K562 (cell line): Measurements from ENCODE around the gene GNB5. TPM values are rescaled to one million over a fixed set of nuclear protein-coding genes. Genes with fewer than 3 reads are reported as not detected.

Experiments
- FOS ChIP-seq: IDR thresholded peaks from 3 replicates; pipeline ENCODE4 v1.6.1; 2011; ENCODE audit not compliant: insufficient read length; ENCODE audit errors: extremely low read depth
- HNRNPUL1 ChIP-seq: fragments of 200-400 bp; formaldehyde crosslinking; IDR thresholded peaks from 2 replicates; pipeline ENCODE4 v1.6.1; 2017; ENCODE audit warnings: low read length
- JUND ChIP-seq, 2 experiments: IDR thresholded peaks; 2 replicates in 1 of 2; 3 replicates in 1 of 2; pipeline ENCODE4 v1.6.1; 2011; ENCODE audit warnings: borderline replicate concordance in 2 of 2, low read depth in 2 of 2, low read length in 2 of 2, improper control_type of control experiment in 1 of 2, missing biosample characterization in 1 of 2, missing genetic modification characterization in 1 of 2, missing genetic modification reagents in 1 of 2
- polyA plus RNA-seq, 8 experiments: library from polyadenylated mRNA; depleted of rRNA in 4 of 8; stranded (reverse) in 5 of 8; unstranded in 3 of 8; fragments of >200 nt; fragmentation: Nextera tagmentation in 2 of 8; fragmentation: Illumina TruSeq in 1 of 8; extraction: Ambion mirVana in 2 of 8; extraction: Trizol in 1 of 8; gene quantifications; 2 replicates each; pipeline versions ENCODE4 v1.2.1 to v1.2.3, GENCODE V29; 2011 to 2014; ENCODE audit warnings: inconsistent platforms in 1 of 8, missing spikeins in 1 of 8
- total RNA-seq, 7 experiments: library from RNA; depleted of rRNA in 6 of 7; stranded (reverse); fragments of >200 nt in 6 of 7; fragmentation: Illumina TruSeq in 2 of 7; extraction: Trizol in 2 of 7; gene quantifications; 2 replicates each; pipeline versions ENCODE4 v1.2.1 to v1.2.3, GENCODE V29; 2011 to 2021; ENCODE audit warnings: low replicate concordance in 1 of 7
- TF ChIP-seq, protein P1 (sequence below): sonication (generic); formaldehyde crosslinking; IDR thresholded peaks from 2 replicates; pipeline ENCODE4 v1.8.1; 2023; ENCODE audit warnings: missing genetic modification reagents, mild to moderate bottlenecking, borderline replicate concordance
- TF ChIP-seq, protein P2 (sequence below), 2 experiments: IDR thresholded peaks; 2 replicates each; pipeline ENCODE4 v1.6.1; 2012; ENCODE audit warnings: improper control_type of control experiment in 2 of 2, low read depth in 2 of 2, low read length in 2 of 2, borderline replicate concordance in 1 of 2

Gene GNB5
- total and polyA plus RNA-seq, 9 of the 15 experiments (the other 6 are each of a cell fraction or from before 2014, with no cell fraction given), result 0.11 to 2.1 (median 0.77) TPM

DNA sequence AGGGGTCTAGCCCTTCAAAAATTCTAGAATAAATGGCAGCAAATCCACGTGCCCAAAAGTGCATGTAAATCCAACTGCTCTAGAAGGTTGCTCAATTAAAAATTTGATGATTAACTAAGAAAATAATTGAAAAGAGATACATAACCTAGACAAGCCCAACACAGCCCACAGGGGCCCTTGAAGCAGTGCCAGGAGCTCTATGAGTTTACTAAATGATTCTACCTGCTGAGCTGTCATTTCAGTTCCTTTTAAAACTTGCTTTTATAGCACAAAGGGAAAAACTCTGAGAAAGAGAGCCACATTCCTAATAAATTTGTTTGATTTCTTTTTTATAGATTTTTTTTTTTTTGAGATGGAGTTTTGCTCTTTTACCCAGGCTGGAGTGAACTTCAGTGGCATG lies 38.9 kb upstream of the GNB5 start (continued):
- TF ChIP-seq, protein P1, sequence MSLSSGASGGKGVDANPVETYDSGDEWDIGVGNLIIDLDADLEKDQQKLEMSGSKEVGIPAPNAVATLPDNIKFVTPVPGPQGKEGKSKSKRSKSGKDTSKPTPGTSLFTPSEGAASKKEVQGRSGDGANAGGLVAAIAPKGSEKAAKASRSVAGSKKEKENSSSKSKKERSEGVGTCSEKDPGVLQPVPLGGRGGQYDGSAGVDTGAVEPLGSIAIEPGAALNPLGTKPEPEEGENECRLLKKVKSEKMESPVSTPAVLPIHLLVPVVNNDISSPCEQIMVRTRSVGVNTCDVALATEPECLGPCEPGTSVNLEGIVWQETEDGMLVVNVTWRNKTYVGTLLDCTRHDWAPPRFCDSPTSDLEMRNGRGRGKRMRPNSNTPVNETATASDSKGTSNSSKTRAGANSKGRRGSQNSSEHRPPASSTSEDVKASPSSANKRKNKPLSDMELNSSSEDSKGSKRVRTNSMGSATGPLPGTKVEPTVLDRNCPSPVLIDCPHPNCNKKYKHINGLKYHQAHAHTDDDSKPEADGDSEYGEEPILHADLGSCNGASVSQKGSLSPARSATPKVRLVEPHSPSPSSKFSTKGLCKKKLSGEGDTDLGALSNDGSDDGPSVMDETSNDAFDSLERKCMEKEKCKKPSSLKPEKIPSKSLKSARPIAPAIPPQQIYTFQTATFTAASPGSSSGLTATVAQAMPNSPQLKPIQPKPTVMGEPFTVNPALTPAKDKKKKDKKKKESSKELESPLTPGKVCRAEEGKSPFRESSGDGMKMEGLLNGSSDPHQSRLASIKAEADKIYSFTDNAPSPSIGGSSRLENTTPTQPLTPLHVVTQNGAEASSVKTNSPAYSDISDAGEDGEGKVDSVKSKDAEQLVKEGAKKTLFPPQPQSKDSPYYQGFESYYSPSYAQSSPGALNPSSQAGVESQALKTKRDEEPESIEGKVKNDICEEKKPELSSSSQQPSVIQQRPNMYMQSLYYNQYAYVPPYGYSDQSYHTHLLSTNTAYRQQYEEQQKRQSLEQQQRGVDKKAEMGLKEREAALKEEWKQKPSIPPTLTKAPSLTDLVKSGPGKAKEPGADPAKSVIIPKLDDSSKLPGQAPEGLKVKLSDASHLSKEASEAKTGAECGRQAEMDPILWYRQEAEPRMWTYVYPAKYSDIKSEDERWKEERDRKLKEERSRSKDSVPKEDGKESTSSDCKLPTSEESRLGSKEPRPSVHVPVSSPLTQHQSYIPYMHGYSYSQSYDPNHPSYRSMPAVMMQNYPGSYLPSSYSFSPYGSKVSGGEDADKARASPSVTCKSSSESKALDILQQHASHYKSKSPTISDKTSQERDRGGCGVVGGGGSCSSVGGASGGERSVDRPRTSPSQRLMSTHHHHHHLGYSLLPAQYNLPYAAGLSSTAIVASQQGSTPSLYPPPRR (CRISPR knock-in tag), result no peak
- TF ChIP-seq, protein P2, sequence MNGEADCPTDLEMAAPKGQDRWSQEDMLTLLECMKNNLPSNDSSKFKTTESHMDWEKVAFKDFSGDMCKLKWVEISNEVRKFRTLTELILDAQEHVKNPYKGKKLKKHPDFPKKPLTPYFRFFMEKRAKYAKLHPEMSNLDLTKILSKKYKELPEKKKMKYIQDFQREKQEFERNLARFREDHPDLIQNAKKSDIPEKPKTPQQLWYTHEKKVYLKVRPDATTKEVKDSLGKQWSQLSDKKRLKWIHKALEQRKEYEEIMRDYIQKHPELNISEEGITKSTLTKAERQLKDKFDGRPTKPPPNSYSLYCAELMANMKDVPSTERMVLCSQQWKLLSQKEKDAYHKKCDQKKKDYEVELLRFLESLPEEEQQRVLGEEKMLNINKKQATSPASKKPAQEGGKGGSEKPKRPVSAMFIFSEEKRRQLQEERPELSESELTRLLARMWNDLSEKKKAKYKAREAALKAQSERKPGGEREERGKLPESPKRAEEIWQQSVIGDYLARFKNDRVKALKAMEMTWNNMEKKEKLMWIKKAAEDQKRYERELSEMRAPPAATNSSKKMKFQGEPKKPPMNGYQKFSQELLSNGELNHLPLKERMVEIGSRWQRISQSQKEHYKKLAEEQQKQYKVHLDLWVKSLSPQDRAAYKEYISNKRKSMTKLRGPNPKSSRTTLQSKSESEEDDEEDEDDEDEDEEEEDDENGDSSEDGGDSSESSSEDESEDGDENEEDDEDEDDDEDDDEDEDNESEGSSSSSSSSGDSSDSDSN (IDR thresholded peaks at IDR 0.05; ENCODE audit: borderline replicate concordance in 1 of 2, low read depth in 2 of 2, low read length in 2 of 2), result no peak
- TF ChIP-seq HNRNPUL1 (no peak), FOS (no peak), JUND (IDR thresholded peaks at IDR 0.05; ENCODE audit: borderline replicate concordance, low read depth, low read length) (no peak), JUND (tag; IDR thresholded peaks at IDR 0.05; ENCODE audit: borderline replicate concordance, low read depth, low read length) (no peak)
